Hepatocyte (in vitro differentiated cells): ENCODE results near the gene SHF. TPM values are rescaled to one million over a fixed set of nuclear protein-coding genes. Genes with fewer than 3 reads are reported as not detected.

Experiments
- DNase-seq: peaks from one replicate; pipeline ENCODE4 v3.0.0-alpha.2; 2016; ENCODE audit warnings: low spot score
- H2AFZ ChIP-seq: fragments of 200-600 bp; sonication (generic); 2 replicates; pipeline ENCODE4 v1.6.0; 2016; ENCODE audit warnings: antibody characterized with exemption, mild to moderate bottlenecking
- H3K27ac ChIP-seq: fragments of 200-600 bp; sonication (generic); 2 replicates; pipeline ENCODE4 v1.5.1; 2016; ENCODE audit warnings: mild to moderate bottlenecking
- H3K27me3 ChIP-seq: fragments of 200-600 bp; sonication (generic); 2 replicates; pipeline ENCODE4 v1.6.1; 2016
- H3K36me3 ChIP-seq: fragments of 200-600 bp; sonication (generic); replicated peaks from 2 replicates; pipeline ENCODE4 v1.5.1; 2016; ENCODE audit warnings: low read depth; ENCODE audit not compliant: insufficient read depth
- H3K4me1 ChIP-seq: fragments of 200-600 bp; sonication (generic); 2 replicates; pipeline ENCODE4 v1.5.1; 2016; ENCODE audit warnings: mild to moderate bottlenecking, moderate library complexity; ENCODE audit not compliant: insufficient read depth
- H3K4me2 ChIP-seq: fragments of 200-600 bp; sonication (generic); 2 replicates; pipeline ENCODE4 v1.6.0; 2016
- H3K4me3 ChIP-seq: fragments of 200-600 bp; sonication (generic); 2 replicates; pipeline ENCODE4 v1.5.1; 2016; ENCODE audit warnings: mild to moderate bottlenecking
- H3K79me2 ChIP-seq: fragments of 200-600 bp; sonication (generic); 2 replicates; pipeline ENCODE4 v1.6.0; 2017; ENCODE audit warnings: mild to moderate bottlenecking
- H3K9me2 ChIP-seq: fragments of 200-600 bp; sonication (generic); replicated peaks from 2 replicates; pipeline ENCODE4 v1.6.0; 2017; ENCODE audit warnings: mild to moderate bottlenecking; ENCODE audit not compliant: insufficient read depth
- H3K9me3 ChIP-seq: fragments of 200-600 bp; sonication (generic); 2 replicates; pipeline ENCODE4 v1.5.1; 2016; ENCODE audit warnings: low read depth, mild to moderate bottlenecking
- H4K20me1 ChIP-seq: fragments of 200-600 bp; sonication (generic); 2 replicates; pipeline ENCODE4 v1.6.0; 2016; ENCODE audit warnings: mild to moderate bottlenecking; ENCODE audit not compliant: insufficient read depth, poor library complexity, severe bottlenecking
- CTCF ChIP-seq: fragments of 200-600 bp; sonication (generic); IDR thresholded peaks from 2 replicates; pipeline ENCODE4 v1.5.1; 2016; ENCODE audit warnings: antibody characterized with exemption, mild to moderate bottlenecking; ENCODE audit not compliant: poor library complexity
- EZH2 ChIP-seq: fragments of 200-600 bp; sonication (generic); IDR thresholded peaks from 2 replicates; pipeline ENCODE4 v1.6.1; 2016; ENCODE audit warnings: antibody characterized with exemption, mild to moderate bottlenecking, borderline replicate concordance
- EZH2phosphoT487 ChIP-seq: fragments of 200-600 bp; sonication (generic); IDR thresholded peaks from one replicate; pipeline ENCODE4 v1.6.1; 2018; ENCODE audit warnings: antibody characterized with exemption, mild to moderate bottlenecking, low read depth, moderate library complexity; ENCODE audit not compliant: unreplicated experiment, severe bottlenecking
- WGBS: methylation state at CpG from one replicate; pipeline ENCODE4 v1.1.6; 2016; ENCODE audit warnings: low lambda C conversion rate; ENCODE audit errors: missing lambda C conversion rate; 5-methylcytosine and 5-hydroxymethylcytosine counted together
- polyA plus RNA-seq: library from polyadenylated mRNA; unstranded; fragments of >200 nt; fragmentation: Nextera tagmentation; extraction: Ambion mirVana; gene quantifications from 2 replicates; pipeline ENCODE4 v1.2.1, GENCODE V29; 2016
- total RNA-seq: library from RNA; depleted of rRNA; stranded (reverse); fragments of >200 nt; gene quantifications from 2 replicates; pipeline ENCODE4 v1.2.3, GENCODE V29; 2014

The SHF gene
- total and polyA plus RNA-seq, 2 experiments from 2014 or later: 13.3 to 15.0 TPM

- no peaks in the 10 kb centered on the region for H3K79me2 ChIP-seq
- H3K9me2 ChIP-seq: no peaks in the 10 kb centered on the region
- no peaks in the 10 kb centered on the region for H4K20me1 ChIP-seq
- H3K27ac ChIP-seq: peak overlapping the region; percentile 54
- no peaks in the 10 kb centered on the region for H3K9me3 ChIP-seq
- WGBS: 53% methylated on average over 9 of the region's 9 CpGs
- H3K36me3 ChIP-seq: no peaks in the 10 kb centered on the region
- H3K4me2 ChIP-seq: no peak overlapping the region
- no peak overlapping the region for H2AFZ ChIP-seq
- TF ChIP-seq CTCF (no peak), EZH2 (no peak), EZH2phosphoT487 (no peak)
- H3K4me3 ChIP-seq: no peak overlapping the region
- H3K4me1 ChIP-seq: peaks cover 3% of the 10 kb centered on the region
- peak; percentile 74 for DNase-seq
- H3K27me3 ChIP-seq: peaks cover 28% of the 10 kb centered on the region
Observed at GRCh38 chr15:45121706-45122417, 65.9 kb downstream of the SHF start.

- no peaks in the 10 kb centered on the region for H3K9me3 ChIP-seq
- no peaks in the 10 kb centered on the region for H3K79me2 ChIP-seq
- no peak overlapping the region for H2AFZ ChIP-seq
- H3K4me3 ChIP-seq: no peak overlapping the region
- H3K9me2 ChIP-seq: no peaks in the 10 kb centered on the region
- no peaks in the 10 kb centered on the region for H3K36me3 ChIP-seq
- 94% methylated on average over 3 of the region's 3 CpGs for WGBS
- H3K4me1 ChIP-seq: peaks cover 3% of the 10 kb centered on the region
- H3K27me3 ChIP-seq: peaks cover 33% of the 10 kb centered on the region
- H3K4me2 ChIP-seq: no peak overlapping the region
- H3K27ac ChIP-seq: no peak overlapping the region
- no peaks in the 10 kb centered on the region for H4K20me1 ChIP-seq
- no peak for DNase-seq
- no peak for TF ChIP-seq EZH2phosphoT487
Observed at GRCh38 chr15:45121020-45121419, 66.7 kb downstream of the SHF start.

DNA sequence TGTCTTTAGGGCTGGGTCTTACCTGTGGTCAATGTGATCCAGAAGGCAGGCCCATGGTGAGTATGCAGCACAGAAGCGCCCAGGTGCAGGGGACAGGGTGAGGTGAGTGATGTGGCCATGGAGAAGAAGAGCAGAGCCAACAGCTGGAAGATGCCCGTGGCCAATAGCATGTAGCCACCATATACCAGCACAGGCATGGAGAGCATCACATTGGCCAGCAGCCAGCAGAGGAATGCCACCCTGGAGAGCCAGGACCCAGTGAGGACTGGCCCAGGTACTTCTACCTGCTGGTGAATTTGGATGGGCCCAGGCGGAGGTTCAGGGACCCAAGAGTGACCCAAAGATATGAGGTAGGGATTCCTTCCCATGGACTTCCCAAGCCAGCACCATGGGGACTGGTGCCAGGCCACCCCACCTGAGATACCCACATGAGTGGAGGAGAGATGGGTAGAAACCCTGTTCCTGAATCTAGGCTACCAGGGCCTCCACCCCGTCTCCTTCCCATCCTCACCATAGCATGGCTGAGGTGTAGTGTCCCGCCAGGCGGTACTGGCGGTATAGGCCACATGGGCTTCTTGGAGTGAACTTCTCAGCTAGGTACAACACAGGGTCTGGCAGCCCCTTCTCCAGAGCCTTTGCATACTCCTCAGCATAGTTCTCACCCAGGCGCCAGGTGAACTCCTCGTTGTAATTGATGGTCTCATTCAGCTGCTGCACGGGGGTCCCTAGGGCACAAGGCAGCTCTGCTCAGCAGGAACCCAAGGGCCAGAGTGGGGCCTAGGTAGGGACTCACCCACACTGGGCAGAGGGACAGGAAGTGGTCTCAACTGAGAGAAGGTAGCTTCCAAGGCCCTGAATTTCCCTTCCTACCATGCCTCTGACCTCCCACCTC is 67.4 kb downstream of the SHF start:
- no peaks in the 10 kb centered on the region for H3K79me2 ChIP-seq
- no peak overlapping the region for H3K27ac ChIP-seq
- no peaks in the 10 kb centered on the region for H4K20me1 ChIP-seq
- 97% methylated on average over 10 of the region's 10 CpGs for whole genome bisulfite sequencing
- H3K4me2 ChIP-seq: no peak overlapping the region
- no peak for DNase-seq
- H3K27me3 ChIP-seq: peaks cover 33% of the 10 kb centered on the region
- TF ChIP-seq EZH2 (no peak), CTCF (no peak), EZH2phosphoT487 (no peak)
- no peaks in the 10 kb centered on the region for H3K9me3 ChIP-seq
- peaks cover 3% of the 10 kb centered on the region for H3K4me1 ChIP-seq
- no peak overlapping the region for H2AFZ ChIP-seq
- no peaks in the 10 kb centered on the region for H3K9me2 ChIP-seq
- H3K4me3 ChIP-seq: no peak overlapping the region
- H3K36me3 ChIP-seq: no peaks in the 10 kb centered on the region

- Histone ChIP-seq H3K9me2 (no peaks in the 10 kb centered on the region), H3K27ac (no peak overlapping the region), H3K79me2 (no peaks in the 10 kb centered on the region), H3K9me3 (no peaks in the 10 kb centered on the region), H3K4me2 (no peak overlapping the region), H4K20me1 (no peaks in the 10 kb centered on the region), H3K27me3 (peaks cover 38% of the 10 kb centered on the region), H3K4me3 (no peak overlapping the region), H3K36me3 (no peaks in the 10 kb centered on the region), H2AFZ (no peak overlapping the region), H3K4me1 (peaks cover 9% of the 10 kb centered on the region)
- 82% methylated on average over 5 of the region's 5 CpGs for WGBS
- no peak for DNase-seq
- TF ChIP-seq CTCF (no peak), EZH2phosphoT487 (no peak), EZH2 (no peak)
Observed at GRCh38 chr15:45118996-45119395, 68.8 kb downstream of the SHF start.
